ENCODE data around the gene HRH3.

GRCh38 chr20:62176866-62177265, 43.2 kb downstream of the HRH3 start:
- TF ChIP-seq CTCF (IDR thresholded peaks at IDR 0.05; ENCODE audit: low read depth, low read length, poor library complexity, severe bottlenecking), result no peak
- no peak for TF ChIP-seq EZH2phosphoT487 (IDR thresholded peaks at IDR 0.05; ENCODE audit: borderline replicate concordance, low read length)
